GM21529 (cell line): ENCODE results near the gene MRPL58.
"Not testable (repeated sequence)": the region's sequence is repeated elsewhere in the genome, so short reads cannot be mapped to it uniquely, and the experiment has no call there.

Experiments used
- ATAC-seq: cut with Tn5 transposase; IDR thresholded peaks from one replicate; pipeline ENCODE4 v1.9.1; 2021; ENCODE audit not compliant: unreplicated experiment

The MRPL58 gene

GRCh38 chr17:74987418-74987908, 25.0 kb upstream of the MRPL58 start, which contains the start of gene CDR2L:
Gene CDR2L, plus strand, starts transcription at chr17:74987632. Its CDS starts 412 bp downstream, at chr17:74988044.
- peak; percentile 95 for ATAC-seq

- ATAC-seq = peak; percentile 32
Measured at GRCh38 chr17:74987909-74988711, 24.4 kb upstream of the MRPL58 start.

- ATAC-seq = no peak
Measured at GRCh38 chr17:74990581-74991105, 21.8 kb upstream of the MRPL58 start.

- ATAC-seq = no peak
Measured at GRCh38 chr17:74992223-74992622, 20.2 kb upstream of the MRPL58 start.

- ATAC-seq = no peak
Measured at GRCh38 chr17:74994440-74994839, 18.0 kb upstream of the MRPL58 start.

- no peak for ATAC-seq
Measured at GRCh38 chr17:74995847-74996246, 16.6 kb upstream of the MRPL58 start.

GRCh38 chr17:74998783-74999182, 13.7 kb upstream of the MRPL58 start:
- no peak for ATAC-seq

- ATAC-seq = no peak
Measured at GRCh38 chr17:74999523-74999922, 12.9 kb upstream of the MRPL58 start.

- ATAC-seq = no peak
Measured at GRCh38 chr17:75001915-75002843, 10.3 kb upstream of the MRPL58 start.

GRCh38 chr17:75003070-75003956, 9.2 kb upstream of the MRPL58 start:
- no peak for ATAC-seq

GRCh38 chr17:75003957-75004355, 8.5 kb upstream of the MRPL58 start:
- ATAC-seq = no peak

- no peak for ATAC-seq
Measured at GRCh38 chr17:75004371-75004770, 8.1 kb upstream of the MRPL58 start.

GRCh38 chr17:75005291-75005690, 7.2 kb upstream of the MRPL58 start:
- no peak for ATAC-seq

- not testable (repeated sequence) for ATAC-seq
Measured at GRCh38 chr17:75006084-75006483, 6.4 kb upstream of the MRPL58 start.

GRCh38 chr17:75006653-75007052, 5.8 kb upstream of the MRPL58 start:
- no peak for ATAC-seq

GRCh38 chr17:75008373-75008772, 4.1 kb upstream of the MRPL58 start:
- no peak for ATAC-seq

GRCh38 chr17:75009139-75009724, 3.2 kb upstream of the MRPL58 start:
- ATAC-seq = no peak

- no peak for ATAC-seq
Measured at GRCh38 chr17:75010683-75011400, 1.6 kb upstream of the MRPL58 start.

- no peak for ATAC-seq
Measured at GRCh38 chr17:75011401-75012095, 922 bp upstream of the MRPL58 start.
